GM19025 (cell line): ENCODE results near the gene INO80B.

Source experiments
- ATAC-seq: cut with Tn5 transposase; IDR thresholded peaks from one replicate; pipeline ENCODE4 v1.9.1; 2021; ENCODE audit warnings: mild to moderate bottlenecking, low read depth, moderate library complexity; ENCODE audit not compliant: unreplicated experiment

Gene INO80B

DNA sequence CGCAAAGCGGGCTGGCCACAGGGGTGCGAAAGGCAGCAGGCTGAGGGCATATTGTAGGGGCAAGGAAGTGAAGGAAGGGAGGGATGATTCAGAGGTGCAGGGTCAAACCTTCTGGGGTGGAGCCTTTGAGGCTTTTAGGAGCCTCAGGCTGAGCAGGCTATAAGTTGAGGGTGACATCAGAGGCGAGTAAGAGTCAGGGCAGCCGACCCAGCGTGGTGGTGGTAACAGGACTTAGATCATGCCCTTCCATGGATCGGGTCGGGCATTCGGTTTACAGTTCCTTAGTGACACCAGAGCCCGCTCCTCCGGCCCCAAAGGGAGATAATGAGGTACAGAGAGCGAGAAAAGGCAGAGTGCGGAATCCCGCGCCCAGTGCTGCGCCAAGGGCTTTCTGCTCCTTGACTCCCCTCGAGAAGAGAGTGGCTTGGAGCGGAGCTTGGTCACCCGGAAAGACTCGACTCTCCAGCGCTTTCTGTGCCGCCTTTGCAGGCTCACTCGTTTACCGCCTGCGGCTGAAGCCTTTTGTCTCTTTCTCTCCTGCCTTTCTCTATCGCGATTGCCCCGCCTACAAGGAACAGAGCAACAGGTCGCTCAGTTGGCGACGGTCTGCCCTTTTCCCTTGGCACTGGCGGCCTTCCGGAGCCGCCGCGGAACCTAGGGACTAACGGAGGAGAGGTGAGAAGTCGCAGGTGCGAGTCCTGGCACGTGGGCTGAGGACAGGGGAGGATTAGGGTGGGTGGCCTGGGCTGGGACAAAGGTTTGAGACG, 43.8 kb downstream of the INO80B start:
- ATAC-seq: no peak

DNA sequence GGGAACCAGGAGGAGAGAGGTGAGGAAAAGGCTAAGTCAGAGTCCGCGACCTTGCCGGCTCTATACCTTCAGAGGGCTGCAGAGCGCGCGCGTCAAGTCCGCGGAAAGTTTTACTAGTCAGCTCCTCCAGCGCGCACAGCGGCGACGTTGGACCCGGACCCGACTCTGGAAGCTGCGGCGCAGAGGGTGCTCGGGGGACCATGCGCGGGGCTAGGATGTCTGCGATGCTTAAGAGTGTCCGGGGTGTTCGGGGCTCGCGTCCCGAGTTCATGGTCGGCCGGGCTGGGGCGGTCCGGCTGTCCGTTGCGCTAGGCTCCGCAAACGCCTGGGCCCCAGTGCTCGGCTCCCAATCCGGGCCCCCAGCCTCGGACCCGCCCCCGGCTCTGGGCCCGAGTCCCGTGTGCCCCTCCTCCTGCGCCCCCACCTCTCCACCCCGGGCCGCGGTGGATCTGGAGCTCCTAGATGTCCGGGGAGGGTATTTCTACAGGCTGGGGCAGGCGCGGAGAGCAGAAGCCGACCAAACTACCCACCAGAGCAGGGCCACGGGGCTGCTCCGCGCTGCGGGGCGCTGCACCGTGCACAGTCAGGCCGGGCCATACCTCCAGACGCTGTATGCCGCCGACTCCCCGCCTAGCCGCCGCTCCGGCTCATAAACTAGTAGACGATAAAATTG, 44.5 kb downstream of the INO80B start, which contains the start of gene LBX2:
Gene LBX2, minus strand, starts transcription at position 337 of the 673 bp plus-strand sequence. Its CDS starts 66 bp downstream, at position 271.
- no peak for ATAC-seq

DNA sequence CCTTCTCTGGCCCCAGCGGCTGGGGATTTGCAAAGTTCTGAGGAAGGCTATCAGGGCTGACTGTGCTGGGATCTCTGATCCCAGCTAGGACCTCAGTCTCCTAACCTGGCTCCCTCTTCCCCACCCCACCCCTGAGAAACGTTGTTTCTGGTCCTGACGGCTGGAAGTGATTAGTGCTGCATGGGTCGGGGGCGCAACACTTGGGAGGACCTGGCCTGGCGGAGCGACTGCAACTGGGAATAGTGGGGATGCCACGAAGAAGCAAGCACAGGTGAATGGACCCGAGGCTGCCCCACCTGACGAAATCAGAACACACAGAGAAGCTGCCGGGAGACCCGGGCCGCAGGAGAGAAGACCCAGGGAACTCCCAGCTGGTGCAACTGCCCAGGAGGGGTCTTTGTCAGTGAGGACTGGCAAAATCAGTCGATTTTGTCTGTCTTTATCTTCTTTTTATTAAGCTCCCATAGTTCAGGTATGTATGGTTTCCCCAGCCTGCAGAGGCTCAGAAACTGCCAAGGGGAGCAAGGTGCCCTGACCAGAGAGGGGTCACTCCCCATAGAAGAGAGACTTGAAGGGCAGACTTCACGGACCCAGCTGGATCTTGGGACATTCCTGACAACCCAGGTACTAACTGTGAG, 45.2 kb downstream of the INO80B start:
- no peak for ATAC-seq

DNA sequence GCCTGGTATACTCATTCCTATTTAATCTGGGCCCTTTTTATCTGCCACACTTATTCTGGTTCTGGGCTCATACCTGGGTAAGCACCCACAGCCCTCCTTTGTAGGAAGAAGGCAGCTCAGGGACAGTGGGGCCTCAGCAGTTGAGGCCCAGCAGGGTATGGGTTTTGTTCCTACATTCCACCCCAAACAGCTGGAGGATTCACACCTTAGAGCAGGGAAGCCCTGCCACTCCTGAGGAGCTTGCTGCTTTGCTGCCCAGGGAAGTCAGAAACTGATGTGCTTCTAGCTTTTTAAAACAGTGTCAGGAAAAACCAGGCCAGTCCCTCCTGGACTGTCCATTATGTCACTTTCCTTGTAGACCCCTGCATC, 45.7 kb downstream of the INO80B start:
- ATAC-seq: no peak

DNA sequence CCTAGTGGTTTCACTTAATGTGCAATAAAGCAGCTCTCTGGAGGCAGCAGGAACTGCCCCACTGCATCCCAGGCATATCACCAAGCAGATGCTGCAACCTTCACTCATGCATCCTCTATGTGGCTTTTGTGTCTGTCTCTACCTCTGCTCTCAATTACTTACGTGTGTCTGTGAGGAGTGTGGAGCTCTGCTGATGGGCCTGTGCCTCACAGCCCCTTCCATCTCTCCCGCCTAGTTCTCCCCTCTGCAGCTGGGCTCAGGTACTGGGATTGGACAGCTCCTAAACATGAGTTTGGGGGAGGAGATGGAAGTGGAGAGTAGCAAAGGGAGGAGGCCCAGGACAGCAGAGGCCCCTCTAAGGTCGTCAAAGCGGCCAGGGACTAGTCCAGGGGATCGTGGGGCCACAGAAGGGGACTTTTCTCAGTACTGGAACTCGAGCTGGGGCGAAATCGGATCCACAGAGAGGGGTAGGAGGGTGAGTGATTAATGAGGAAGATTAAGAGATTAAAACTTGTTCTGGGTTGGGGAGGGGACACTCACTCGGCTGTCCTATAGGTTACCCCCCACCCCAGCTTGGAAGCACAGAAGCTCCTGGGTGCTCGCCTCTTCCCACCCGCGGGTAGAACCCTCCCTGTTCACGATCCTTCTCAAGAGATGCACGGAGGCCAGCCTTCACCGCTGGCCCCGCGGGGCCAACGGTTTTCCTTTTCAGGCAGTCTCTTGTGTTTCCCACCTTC, 46.6 kb downstream of the INO80B start:
- ATAC-seq: no peak

DNA sequence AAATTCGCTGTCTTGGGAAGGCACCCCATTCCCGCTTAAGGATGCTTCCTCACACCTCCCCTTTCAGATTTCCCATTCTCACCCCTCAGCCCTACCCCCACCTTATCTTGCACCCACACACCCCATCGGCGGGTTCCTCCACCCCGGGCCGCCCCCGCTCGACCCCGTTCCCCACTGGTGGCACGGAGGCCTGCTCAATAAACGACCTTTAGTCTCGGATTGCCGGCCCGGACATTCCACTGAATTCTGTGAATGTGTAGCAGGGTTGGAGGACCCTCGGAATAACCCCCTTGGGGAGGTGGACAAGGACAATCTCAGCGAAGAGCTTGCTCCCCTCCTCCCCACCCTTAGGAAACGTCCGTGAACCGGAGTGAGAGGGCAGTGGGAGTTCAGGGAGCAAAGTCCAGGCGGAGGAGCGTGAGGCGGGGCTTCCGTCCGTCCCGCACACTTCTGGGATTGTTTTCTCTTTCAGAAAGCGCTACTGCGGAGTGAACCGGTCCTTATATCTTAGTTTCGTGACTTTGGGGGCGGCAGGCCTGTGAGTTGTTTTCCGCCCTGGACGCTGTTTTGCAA, 47.3 kb downstream of the INO80B start:
- no peak for ATAC-seq

DNA sequence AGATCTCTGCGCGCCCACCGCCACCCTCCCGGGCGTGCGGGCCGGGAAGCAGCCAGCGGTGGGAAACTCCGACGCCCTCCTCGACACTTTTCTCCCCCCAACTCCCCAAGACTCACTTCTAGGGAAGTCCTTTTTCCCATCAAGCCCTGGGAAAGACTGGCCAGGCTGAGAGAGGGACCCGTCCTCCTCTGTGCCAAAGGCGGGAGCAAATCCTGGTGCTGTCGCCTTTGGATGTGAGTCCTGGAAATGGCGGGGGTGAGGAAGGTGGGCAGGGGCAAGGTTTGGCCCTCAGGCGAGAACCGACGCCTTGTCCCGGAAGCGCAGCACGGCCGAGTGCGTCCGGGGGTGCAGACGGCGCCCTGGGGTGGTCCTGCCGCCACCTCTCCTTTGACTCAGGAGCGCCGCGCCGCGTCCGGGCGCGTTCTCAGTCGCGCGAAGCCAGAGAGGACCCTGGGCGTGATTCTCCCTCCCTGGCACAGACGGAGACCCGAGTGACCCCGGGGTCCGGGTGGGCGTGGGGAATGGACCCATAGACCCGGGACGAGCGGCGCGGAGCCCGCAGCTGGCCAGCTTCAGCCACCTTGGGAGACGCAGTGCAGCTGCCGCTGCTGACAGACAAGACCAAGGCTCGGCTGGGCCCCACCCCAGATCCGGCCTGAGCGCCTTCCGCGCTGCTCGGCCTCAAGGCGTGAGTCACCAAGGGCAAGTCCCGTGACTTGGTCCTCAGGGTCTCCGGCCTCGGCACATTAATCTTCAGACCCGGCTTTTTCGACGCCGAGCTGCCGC, 48.0 kb downstream of the INO80B start:
- ATAC-seq: peak; percentile 37

DNA sequence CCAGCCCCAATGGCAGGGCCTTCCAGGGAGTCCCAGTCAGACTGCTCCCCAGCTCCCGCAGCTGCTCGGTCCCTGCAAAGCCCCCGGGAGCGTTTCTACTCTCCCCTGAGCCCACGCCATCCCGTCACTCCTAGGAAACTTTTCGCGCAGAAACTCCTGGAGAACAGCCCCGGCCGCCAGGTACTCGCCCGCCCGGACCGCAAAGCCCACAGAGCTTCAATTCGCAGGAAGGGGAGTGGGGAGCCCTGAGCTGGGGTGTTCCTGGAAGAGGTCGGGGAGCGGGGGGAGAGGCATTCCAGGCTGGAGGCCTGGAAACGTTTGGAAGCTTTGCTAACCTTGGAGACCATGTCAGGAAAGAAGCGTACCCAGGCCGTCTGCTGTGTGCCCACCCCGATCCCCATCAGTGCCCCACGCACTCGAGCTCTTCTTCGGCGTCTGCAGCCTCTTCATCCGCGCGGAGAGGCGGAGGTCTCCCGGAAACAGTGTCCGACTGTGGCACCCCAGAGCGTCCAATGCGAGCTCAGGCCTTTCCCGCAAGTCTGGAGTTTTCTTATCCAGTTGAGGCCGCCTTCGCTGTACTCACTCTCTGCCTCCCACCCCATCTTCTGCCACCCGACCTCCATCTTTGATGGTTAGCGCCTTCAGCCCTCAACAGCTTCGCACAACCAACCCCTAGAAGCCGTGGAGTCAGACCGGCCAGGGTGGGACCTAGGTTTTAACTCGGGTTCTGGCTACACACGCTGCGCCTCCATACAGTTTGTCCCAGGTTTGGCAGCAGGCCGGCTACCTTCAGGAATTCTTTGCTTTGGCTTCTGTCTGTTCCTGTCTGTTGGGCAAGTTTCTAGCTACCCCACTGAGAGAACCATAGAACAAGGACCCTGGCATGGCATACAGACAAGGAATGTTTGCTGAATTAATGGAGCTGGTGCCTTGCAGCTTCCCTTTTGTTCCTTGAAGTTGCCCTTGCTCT, 48.9 kb downstream of the INO80B start:
- no peak for ATAC-seq

DNA sequence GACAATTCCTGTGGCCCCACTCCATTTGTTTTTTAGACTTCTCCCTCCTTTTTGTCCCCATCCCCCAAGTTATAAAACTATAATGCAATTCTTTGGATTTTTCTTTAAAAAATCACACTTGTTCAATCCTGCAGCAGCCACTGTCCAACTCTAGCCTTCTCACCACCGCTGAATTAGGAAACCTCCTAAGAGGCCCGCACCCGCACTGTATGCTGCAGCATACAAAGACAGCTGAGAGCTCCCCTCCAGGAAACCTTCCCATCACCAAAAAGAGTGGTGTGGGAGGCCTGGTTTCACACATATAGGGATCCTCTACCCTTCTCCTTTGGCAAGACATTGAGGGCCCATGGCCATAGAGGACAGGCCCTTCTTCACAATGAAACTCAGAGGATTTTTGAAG, 49.7 kb downstream of the INO80B start:
- no peak for ATAC-seq

DNA sequence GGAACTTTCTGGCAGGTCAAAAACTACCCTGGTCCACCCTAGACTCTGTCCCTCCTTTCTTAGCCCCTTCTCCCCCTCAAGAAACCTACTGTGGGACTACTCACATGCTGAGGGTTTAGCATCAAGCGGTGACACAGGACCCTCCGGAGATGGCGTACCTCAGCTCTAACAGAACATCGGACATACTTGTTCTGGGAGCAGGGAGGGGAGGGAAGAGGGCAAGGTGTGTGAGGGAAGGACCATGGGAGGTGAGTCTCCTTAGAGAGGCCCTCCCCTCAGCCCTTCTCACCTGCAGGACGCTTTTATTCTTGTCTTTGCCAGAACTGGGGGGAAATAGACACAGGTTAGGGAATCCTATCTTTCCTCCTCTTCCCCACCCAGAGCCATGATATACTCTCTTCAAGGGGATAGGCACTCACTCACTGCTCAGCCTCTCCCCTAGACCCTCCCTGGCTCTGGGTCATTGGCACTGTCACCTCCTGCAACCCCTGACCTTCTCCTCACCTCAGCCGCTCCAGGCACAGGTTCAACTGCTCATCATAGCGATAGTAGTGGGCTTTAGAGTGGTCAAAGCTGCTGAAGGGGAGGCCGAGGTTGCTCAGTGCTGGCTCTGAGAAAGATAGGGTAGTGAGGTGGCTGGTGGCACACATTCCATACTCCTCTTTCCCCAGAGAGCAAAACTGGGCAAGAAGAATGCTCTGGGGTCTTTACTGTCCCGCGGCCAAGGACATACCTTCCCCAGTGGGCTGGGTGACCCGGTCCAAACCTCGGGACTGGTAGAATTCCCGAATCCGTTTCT, 50.8 kb downstream of the INO80B start:
- no peak for ATAC-seq

DNA sequence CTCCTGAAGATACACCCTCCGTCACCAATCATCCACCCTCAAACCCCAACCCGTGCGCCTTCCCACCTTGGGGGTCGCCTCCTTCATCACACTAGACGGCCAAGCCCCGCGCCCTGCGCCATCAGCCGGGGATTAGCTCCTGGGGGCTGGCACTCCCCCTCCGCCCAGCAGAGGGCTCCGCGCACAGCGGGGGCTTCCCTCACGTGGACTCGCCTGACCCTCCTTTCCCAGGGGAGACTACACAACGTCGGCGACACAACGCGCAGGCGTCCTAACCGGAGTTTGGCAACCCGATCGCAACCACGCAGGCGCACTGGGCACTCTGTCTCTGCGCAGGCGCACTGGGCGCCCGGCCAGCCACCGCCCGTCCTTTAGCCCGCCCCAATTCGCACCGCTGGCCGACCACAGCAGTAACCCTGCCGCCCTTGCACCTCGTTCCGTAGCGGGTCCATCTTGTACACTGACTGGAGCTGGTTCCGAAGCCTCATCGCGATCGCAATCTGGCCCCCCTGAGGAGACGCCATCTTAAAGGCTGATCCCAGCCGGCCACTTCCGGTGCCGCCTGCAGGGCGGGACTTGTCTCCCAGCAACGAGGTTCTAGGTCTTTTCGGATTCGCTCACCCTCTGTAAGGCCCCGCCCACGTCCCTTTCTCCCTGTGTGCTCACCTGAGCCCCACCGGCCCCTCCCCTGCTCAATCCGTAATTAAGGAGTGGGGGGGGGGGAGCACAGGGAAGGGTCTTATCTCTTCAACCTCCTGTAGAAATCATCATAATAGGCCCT, 52.4 kb downstream of the INO80B start, which contains the start of gene PCGF1:
Gene PCGF1, minus strand, starts transcription at position 551 of the 781 bp plus-strand sequence. Its CDS starts 27 bp downstream, at position 524.
- peak; percentile 79 for ATAC-seq
